ENCODE data around the gene UBL4A.

The UBL4A gene

DNA sequence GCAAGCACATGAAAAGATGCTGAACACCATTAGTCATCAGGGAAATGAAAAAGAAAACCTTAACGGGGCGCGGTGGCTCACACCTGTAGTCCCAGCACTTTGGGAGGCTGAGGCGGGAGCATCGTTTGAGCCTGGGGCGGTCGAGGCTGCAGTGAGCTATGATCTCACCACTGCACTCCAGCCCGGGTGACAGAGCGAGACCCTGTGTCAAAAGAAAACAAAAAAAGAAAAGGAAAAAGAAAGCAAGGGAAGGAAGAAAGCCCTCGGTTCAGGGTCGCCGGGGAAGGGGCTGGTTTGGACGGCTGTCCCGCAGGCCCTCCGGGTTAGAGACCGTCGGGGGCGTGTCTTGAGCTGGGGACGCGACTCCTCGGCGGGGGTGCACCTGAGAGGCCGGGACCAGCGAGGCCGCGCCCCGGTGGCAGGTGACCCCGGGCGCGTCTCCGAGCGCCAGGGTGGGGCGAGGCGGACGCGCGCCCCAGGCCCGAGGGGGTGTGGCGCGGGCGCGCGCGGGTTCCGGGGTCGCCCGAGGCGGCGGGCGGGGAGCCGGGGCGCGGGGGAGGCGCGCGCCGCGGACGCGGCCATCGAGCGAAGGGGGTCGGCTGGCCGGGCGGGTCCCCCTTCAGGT, 28.8 kb downstream of the UBL4A start:
- Mint-ChIP-seq H3K9me3 (no peaks in the 10 kb centered on the region), H3K4me1 (ENCODE audit: low read depth) (peaks cover 30% of the 10 kb centered on the region), H3K27ac (peak overlapping the region; percentile 92), H3K4me3 (peak overlapping the region; percentile 93), H3K27me3 (peaks cover 10% of the 10 kb centered on the region), H3K36me3 (ENCODE audit: low read depth) (peaks cover 48% of the 10 kb centered on the region)
- intact Hi-C loops (cut with micrococcal nuclease), result loop anchor here (10.0 kb wide), 1 partner anchor 53 kb away; the partner anchor contains the start of gene DNASE1L1

DNA sequence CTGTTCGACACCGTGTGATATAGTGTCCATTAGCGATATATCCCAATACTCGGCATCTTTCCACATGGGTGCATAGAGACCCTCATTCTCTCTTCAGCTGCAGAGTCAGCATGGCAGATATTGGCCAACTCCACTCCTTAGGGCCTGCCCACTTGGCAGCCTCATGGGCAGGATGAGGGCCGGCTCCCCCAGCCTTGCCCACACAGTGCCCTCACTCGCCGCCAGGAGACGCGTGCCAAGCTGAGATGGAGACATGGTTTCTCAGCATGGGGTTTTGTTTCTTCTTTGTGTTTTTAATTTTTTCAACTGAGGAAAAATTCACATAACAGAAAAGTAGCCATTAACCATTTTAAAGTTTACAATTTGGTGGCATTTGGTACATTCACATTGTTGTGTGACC, 33.6 kb downstream of the UBL4A start:
- no peaks in the 10 kb centered on the region for H3K9me3 Mint-ChIP-seq
- H3K27me3 Mint-ChIP-seq, result peaks cover 3% of the 10 kb centered on the region
- no peak overlapping the region for H3K27ac Mint-ChIP-seq
- peaks cover 65% of the 10 kb centered on the region for H3K36me3 Mint-ChIP-seq (ENCODE audit: low read depth)
- H3K4me1 Mint-ChIP-seq (ENCODE audit: low read depth), result peaks cover 6% of the 10 kb centered on the region
- intact Hi-C loops (cut with micrococcal nuclease), result loop anchor here (10.0 kb wide), 1 partner anchor 48 kb away; the partner anchor contains the start of gene DNASE1L1
- no peak overlapping the region for H3K4me3 Mint-ChIP-seq

DNA sequence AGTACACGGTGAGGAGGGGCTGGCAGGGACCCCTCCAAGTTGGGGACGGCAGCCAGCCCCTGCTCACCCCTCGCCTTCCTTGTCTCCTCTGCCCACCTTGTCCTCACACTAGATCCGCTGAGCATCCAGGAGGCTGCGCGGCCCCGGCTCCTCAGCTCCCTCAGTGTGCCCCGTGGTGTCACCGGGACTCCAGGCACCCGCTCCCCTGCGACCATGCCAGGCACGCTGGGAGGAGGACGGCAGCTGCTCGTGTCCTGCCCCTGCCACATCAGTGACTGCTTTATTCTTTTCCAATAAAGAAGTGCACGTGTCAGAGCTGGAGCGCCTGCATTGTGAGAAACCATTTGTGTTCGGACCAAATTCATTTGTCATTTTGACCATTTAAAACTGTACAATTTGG, 36.1 kb downstream of the UBL4A start:
- Mint-ChIP-seq H3K4me1 (ENCODE audit: low read depth) (peaks cover 15% of the 10 kb centered on the region), H3K36me3 (ENCODE audit: low read depth) (peaks cover 87% of the 10 kb centered on the region), H3K4me3 (no peak overlapping the region), H3K27me3 (peaks cover 3% of the 10 kb centered on the region), H3K9me3 (no peaks in the 10 kb centered on the region), H3K27ac (no peak overlapping the region)
- intact Hi-C loops (cut with micrococcal nuclease), result loop anchor here (10.0 kb wide), 1 partner anchor 46 kb away; the partner anchor contains the start of gene DNASE1L1

DNA sequence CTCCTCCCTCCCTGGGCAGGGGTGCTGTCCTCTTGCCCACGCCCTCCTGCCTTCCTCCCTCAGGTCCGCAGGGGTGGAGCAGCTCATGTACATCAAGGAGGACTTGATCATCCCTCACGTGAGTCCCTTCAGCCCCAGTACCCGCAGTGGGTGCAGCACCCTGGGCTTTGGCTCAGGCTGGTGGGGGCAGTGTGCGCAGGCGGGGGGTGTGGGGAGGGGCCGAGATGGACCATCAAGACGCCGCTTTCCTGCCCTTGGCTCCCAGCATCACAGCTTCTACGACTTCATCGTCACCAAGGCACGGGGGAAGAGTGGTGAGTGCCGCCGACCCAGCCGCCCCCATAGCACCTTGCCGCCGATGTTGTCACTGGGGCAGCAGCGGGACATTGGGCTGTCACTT, 36.8 kb downstream of the UBL4A start:
- intact Hi-C loops (cut with micrococcal nuclease), result loop anchor here (10.0 kb wide), 1 partner anchor 45 kb away; the partner anchor contains the start of gene DNASE1L1
- Mint-ChIP-seq H3K4me1 (ENCODE audit: low read depth) (peaks cover 22% of the 10 kb centered on the region), H3K9me3 (no peaks in the 10 kb centered on the region)

DNA sequence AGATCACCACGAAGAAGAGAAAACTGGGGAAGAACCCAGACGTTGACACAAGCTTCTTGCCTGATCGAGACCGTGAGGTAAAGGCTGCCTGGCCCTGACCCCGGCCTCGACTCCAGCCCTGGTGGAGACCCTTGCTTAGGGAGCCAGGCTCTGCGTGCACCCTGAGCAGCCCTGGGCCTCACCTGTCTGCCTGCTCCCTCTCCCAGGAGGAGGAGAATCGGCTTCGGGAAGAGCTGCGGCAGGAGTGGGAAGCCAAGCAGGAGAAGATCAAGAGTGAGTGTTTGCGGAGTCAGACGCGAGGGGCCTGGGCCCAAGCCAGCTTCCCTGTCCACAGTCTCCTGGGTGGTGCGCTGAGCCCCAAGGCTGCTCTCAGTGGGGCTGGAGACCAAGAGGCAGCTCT, 37.9 kb downstream of the UBL4A start:
- intact Hi-C loops (cut with micrococcal nuclease), result no loop called here
- Mint-ChIP-seq H3K36me3 (ENCODE audit: low read depth) (peaks cover 76% of the 10 kb centered on the region), H3K27me3 (no peaks in the 10 kb centered on the region), H3K4me1 (ENCODE audit: low read depth) (peaks cover 25% of the 10 kb centered on the region), H3K27ac (no peak overlapping the region), H3K9me3 (no peaks in the 10 kb centered on the region), H3K4me3 (no peak overlapping the region)

More for the DNA sequence above, 36.8 kb downstream of the UBL4A start:
- Mint-ChIP-seq H3K4me3 (no peak overlapping the region), H3K27me3 (peaks cover 3% of the 10 kb centered on the region), H3K27ac (no peak overlapping the region), H3K36me3 (ENCODE audit: low read depth) (peaks cover 85% of the 10 kb centered on the region)

DNA sequence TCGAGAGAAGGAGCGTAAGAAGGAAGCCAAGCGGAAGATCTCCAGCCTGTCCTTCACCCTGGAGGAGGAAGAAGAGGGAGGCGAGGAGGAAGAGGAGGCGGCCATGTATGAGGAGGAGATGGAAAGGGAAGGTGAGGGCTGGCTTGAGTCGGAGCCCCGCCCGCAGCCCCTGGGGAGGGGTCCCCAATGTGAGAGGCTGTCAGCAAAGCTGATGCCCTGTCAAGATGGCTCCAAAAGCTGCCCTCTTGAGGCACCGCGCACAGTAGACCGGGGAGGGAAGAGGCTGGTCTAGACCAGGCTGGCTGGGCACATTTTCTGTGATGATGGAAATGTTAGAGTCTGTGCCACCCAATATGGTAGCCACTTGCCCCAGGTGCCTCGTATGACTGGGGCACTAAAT, 40.0 kb downstream of the UBL4A start:
- H3K9me3 Mint-ChIP-seq, result no peaks in the 10 kb centered on the region
- intact Hi-C loops (cut with micrococcal nuclease), result no loop called here
- peaks cover 43% of the 10 kb centered on the region for H3K4me1 Mint-ChIP-seq (ENCODE audit: low read depth)
- H3K27ac Mint-ChIP-seq, result peak overlapping the region; percentile 65
- H3K4me3 Mint-ChIP-seq, result peak overlapping the region; percentile 21
- no peaks in the 10 kb centered on the region for H3K27me3 Mint-ChIP-seq
- H3K36me3 Mint-ChIP-seq (ENCODE audit: low read depth), result peaks cover 76% of the 10 kb centered on the region

DNA sequence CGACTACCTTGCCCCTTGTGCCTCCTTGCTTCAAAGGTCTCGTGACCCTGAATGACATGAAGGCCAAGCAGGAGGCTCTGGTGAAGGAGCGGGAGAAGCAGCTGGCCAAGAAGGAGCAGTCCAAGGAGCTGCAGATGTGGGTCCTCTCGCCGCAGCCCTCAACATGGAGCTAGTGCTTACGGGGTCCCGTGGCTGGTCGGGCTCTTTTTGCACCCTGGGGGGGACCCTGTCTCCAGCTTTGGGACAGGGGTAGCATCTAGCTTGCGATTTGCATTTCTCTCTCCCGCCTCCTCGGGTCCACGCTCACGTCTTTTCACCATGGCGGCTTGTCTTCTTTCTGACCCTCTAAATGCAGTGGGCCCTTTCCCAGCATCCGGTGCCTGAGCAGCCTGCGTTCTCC, 40.6 kb downstream of the UBL4A start:
- peak overlapping the region; percentile 65 for H3K27ac Mint-ChIP-seq

DNA sequence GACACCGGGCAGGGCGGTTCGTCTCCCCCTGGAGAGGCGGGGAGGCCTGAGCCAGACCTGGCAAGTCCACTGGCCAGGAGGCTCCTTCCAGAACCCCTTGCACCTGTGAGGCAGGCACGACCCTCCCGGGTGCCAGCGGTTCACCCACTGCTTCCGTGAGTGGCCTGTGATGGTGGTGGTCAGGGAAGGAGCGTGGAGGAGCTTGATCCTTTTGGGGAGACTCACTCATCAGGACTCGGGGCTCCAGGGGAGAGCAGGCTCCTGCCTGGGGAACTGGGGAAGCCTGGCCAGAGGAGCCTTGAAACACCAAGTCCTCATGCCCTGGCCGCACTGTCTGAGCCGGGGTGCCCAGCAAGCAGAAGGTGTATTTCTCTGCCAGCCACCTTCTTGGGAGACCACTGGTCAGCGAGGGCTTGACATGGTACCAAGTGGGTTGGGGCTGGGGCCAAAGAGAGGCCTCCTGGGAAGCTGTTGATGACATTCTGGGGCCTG, 41.6 kb downstream of the UBL4A start:
- no peaks in the 10 kb centered on the region for H3K9me3 Mint-ChIP-seq
- H3K27ac Mint-ChIP-seq, result peak overlapping the region; percentile 87
- H3K4me3 Mint-ChIP-seq, result peak overlapping the region; percentile 83
- no peaks in the 10 kb centered on the region for H3K27me3 Mint-ChIP-seq
- intact Hi-C loops (cut with micrococcal nuclease), result no loop called here
- H3K36me3 Mint-ChIP-seq (ENCODE audit: low read depth), result peaks cover 77% of the 10 kb centered on the region
- H3K4me1 Mint-ChIP-seq (ENCODE audit: low read depth), result peaks cover 45% of the 10 kb centered on the region

More for the DNA sequence above, 40.6 kb downstream of the UBL4A start:
- intact Hi-C loops (cut with micrococcal nuclease), result no loop called here
- Mint-ChIP-seq H3K4me3 (peak overlapping the region; percentile 21), H3K36me3 (ENCODE audit: low read depth) (peaks cover 77% of the 10 kb centered on the region), H3K27me3 (no peaks in the 10 kb centered on the region), H3K9me3 (no peaks in the 10 kb centered on the region), H3K4me1 (ENCODE audit: low read depth) (peaks cover 45% of the 10 kb centered on the region)

DNA sequence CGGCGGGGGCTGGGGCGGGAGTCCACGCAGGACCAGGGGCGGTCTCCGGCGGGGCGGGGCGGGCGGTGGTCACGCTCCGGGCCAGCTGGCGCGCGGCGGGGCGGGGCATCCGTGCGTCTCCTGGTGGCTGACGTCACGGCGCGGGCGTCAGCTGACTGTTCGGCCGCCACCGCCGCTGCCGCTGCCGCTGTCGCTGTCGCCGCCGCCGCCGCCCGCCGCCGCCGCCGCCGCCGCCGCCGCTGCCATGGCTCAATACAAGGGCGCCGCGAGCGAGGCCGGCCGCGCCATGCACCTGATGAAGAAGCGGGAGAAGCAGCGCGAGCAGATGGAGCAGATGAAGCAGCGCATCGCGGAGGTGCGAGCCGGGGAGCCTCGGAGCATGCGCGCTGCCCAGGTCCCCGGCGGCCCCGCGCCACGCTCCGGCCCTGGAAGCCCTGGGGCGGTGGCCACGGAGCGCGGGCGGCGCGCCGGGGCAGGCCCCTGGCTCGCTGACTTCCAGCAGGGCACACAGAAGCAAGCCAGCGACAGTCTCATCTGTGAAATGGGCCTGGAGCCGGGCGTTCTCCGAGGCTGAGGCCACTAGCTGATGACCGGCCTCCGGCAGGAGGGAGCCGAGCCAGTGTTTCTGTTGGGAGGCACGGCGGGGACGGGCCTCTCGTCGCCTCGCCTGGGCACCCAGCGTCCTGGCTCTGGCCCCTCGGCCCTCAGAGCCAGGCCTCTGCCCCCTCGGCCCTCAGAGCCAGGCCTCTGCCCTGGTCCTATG, 42.2 kb downstream of the UBL4A start, which contains the start of gene FAM50A:
Gene FAM50A (plus strand): TSS at position 150 of the 763 bp plus-strand sequence. CDS start 95 bp downstream, at position 245.
- H3K4me1 Mint-ChIP-seq (ENCODE audit: low read depth), result peaks cover 45% of the 10 kb centered on the region
- H3K27me3 Mint-ChIP-seq, result no peaks in the 10 kb centered on the region
- H3K4me3 Mint-ChIP-seq, result peak within 1 kb of the TSS; percentile 83
- H3K36me3 Mint-ChIP-seq (ENCODE audit: low read depth), result peaks cover 77% of the 10 kb centered on the region
- peak within 1 kb of the TSS; percentile 87 for H3K27ac Mint-ChIP-seq
- intact Hi-C loops (cut with micrococcal nuclease), result no loop called here
- H3K9me3 Mint-ChIP-seq, result no peaks in the 10 kb centered on the region

DNA sequence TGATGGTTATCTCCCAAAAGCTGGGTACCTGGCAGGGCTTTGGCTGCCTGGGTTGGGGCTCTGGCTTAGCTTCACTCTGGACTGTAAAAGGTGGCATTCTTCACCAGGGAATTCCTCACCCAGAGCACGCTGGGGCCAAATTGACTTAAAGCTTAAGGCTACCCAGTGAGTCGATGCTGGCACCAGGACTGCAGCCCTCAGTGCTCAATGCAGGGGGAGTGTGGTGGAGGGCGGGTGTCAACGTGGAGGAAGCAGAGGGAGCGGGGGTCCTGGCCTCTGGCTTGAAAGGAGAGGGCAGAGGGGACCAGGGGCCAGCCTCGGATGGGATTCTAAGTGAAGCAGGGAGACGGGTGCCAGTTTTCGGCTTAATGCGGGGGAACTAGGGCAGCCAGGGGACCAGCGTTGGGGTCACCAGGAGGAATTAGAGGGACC, 42.9 kb downstream of the UBL4A start:
- peaks cover 77% of the 10 kb centered on the region for H3K36me3 Mint-ChIP-seq (ENCODE audit: low read depth)
- intact Hi-C loops (cut with micrococcal nuclease), result no loop called here
- H3K27ac Mint-ChIP-seq, result peak overlapping the region; percentile 87
- peak overlapping the region; percentile 76 for H3K4me3 Mint-ChIP-seq
- H3K4me1 Mint-ChIP-seq (ENCODE audit: low read depth), result peaks cover 51% of the 10 kb centered on the region
- H3K27me3 Mint-ChIP-seq, result no peaks in the 10 kb centered on the region
- no peaks in the 10 kb centered on the region for H3K9me3 Mint-ChIP-seq

DNA sequence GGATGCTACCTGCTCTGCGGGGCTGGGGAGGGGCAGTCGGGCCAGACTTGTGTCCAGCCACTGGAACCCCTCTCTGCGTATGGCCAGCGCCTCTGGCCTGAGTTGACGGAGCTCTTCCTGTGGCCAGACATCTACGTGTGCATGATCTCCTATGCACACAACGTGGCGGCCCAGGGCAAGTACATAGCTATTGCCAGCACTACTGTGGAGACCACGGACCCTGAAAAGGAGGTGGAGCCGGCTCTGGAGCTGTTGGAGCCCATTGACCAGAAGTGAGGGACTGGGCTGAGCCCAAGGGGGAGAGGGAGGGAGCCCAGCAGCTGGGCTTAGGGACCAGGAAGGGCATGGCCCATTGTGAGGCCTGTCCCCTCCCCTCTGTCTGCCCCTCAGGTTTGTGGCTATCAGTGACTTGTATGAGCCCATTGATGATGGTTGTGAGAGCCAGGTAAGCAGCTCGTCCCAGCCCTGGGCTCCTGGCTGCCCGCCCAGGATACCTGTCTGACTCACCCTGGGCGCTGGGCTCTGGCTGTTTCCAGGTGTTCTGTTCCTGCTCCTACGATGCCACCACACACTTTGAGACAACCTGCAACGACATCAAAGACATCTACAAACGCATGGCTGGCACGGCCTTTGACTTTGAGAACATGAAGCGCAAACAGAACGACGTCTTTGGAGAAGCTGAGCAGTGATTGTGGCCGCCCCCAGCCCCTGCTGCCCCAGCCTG, 44.3 kb downstream of the UBL4A start:
- peaks cover 77% of the 10 kb centered on the region for H3K36me3 Mint-ChIP-seq (ENCODE audit: low read depth)
- peaks cover 59% of the 10 kb centered on the region for H3K4me1 Mint-ChIP-seq (ENCODE audit: low read depth)
- no peak overlapping the region for H3K4me3 Mint-ChIP-seq
- intact Hi-C loops (cut with micrococcal nuclease), result no loop called here
- H3K9me3 Mint-ChIP-seq, result no peaks in the 10 kb centered on the region
- no peaks in the 10 kb centered on the region for H3K27me3 Mint-ChIP-seq
- H3K27ac Mint-ChIP-seq, result peak overlapping the region; percentile 87

DNA sequence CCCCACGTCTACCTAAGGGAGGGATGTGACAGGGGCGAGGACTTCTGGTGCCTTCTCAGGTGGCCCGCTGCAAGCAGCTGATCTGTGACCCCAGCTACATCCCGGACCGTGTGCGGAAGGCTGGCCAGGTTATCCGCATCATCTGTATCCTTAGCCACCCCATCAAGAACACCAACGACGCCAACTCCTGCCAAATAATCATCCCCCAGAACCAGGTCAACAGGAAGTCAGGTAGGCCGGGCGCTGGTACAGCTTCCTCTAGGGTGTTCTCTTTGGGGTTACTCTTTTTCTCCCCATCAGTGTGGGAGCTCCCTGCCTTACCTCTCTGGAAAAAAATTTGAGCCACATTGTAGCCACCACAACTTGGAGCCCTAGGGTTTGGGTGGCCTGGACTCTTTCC, 44.9 kb downstream of the UBL4A start:
- no peak overlapping the region for H3K4me3 Mint-ChIP-seq
- H3K4me1 Mint-ChIP-seq (ENCODE audit: low read depth), result peaks cover 56% of the 10 kb centered on the region
- H3K27me3 Mint-ChIP-seq, result no peaks in the 10 kb centered on the region
- H3K9me3 Mint-ChIP-seq, result no peaks in the 10 kb centered on the region
- intact Hi-C loops (cut with micrococcal nuclease), result no loop called here
- H3K36me3 Mint-ChIP-seq (ENCODE audit: low read depth), result peaks cover 71% of the 10 kb centered on the region
- H3K27ac Mint-ChIP-seq, result no peak overlapping the region

DNA sequence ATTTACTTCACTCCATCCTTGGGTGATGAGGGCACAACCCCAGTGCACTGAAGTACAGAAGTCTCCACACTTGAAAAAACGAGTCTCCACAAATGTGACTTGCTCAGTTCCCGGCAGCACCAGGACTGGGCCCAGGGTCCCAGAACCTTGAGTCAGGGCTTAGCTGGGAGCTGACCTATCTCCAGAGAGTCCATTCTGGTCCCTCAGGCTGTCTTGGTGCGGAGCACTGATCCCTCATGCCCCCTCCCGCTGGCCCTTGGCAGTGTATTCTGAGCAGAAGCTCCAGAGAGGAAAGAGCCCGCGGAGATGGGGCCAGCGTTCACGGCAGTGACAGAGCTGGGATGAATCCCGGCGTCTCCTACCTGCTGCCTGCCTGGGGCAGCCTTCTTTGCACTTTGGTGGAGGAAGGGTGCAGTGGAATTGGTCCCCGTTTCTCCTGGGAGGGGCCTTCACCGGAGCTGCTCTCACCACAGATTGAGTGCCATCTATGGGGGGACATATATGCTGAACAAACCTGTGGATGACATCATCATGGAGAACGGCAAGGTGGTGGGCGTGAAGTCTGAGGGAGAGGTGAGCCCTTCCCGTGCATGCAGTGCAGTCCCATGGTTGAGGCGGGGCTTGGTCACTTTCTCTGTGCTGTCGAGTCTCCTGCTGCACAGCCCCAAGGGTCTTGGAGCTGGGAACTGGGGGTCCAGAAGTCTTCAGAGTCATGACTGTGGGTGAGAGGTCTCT, 45.6 kb downstream of the UBL4A start:
- intact Hi-C loops (cut with micrococcal nuclease), result no loop called here
- no peak overlapping the region for H3K4me3 Mint-ChIP-seq
- H3K36me3 Mint-ChIP-seq (ENCODE audit: low read depth), result peaks cover 70% of the 10 kb centered on the region
- no peak overlapping the region for H3K27ac Mint-ChIP-seq
- H3K27me3 Mint-ChIP-seq, result no peaks in the 10 kb centered on the region
- H3K4me1 Mint-ChIP-seq (ENCODE audit: low read depth), result peaks cover 55% of the 10 kb centered on the region
- H3K9me3 Mint-ChIP-seq, result no peaks in the 10 kb centered on the region
